Right lobe of liver (tissue), 4 donors: Measurements from ENCODE around the gene HCAR3.

Experiments used
- CTCF ChIP-seq, 4 donors: fragments of 200-600 bp in 3 of 4; fragments of 450-650 bp in 1 of 4; IDR thresholded peaks; one replicate each; pipeline versions ENCODE4 v1.5.1 to v1.8.0; 2016 to 2022; ENCODE audit warnings: antibody characterized with exemption in 4 of 4, mild to moderate bottlenecking in 2 of 4
- POLR2A ChIP-seq: fragments of 450-650 bp; IDR thresholded peaks from one replicate; pipeline ENCODE4 v1.6.1; 2017; ENCODE audit warnings: antibody characterized with exemption, mild to moderate bottlenecking
- donor health status: DM: no; HTN: no; CAD: no.
- donor health status: DM: no; HTN: no; CAD: no.
- donor health status: DM: no; HTN: yes; CAD: no.

GRCh38 chr12:122725452-122726079 lies 9.0 kb upstream of the HCAR3 start:
- TF ChIP-seq CTCF (IDR thresholded peaks at IDR 0.05) (no peak), POLR2A (no peak)
